Esophagus mucosa (tissue), 1 donor: ENCODE measurements around the gene SIAE. TPM values are rescaled to one million over a fixed set of nuclear protein-coding genes. Genes with fewer than 3 reads are reported as not detected.

Experiments used
- ATAC-seq: fragments of 200-7000 bp; cut with Tn5 transposase; one replicate; pipeline ENCODE4 v1.9.1; 2020
- total RNA-seq: library from RNA; stranded (reverse); gene quantifications from one replicate; pipeline ENCODE4 v1.2.4, GENCODE V29; 2023
- donor health status: DM: yes; HTN: yes; CAD: no.

SIAE gene
- 28.3 TPM for total RNA-seq

DNA sequence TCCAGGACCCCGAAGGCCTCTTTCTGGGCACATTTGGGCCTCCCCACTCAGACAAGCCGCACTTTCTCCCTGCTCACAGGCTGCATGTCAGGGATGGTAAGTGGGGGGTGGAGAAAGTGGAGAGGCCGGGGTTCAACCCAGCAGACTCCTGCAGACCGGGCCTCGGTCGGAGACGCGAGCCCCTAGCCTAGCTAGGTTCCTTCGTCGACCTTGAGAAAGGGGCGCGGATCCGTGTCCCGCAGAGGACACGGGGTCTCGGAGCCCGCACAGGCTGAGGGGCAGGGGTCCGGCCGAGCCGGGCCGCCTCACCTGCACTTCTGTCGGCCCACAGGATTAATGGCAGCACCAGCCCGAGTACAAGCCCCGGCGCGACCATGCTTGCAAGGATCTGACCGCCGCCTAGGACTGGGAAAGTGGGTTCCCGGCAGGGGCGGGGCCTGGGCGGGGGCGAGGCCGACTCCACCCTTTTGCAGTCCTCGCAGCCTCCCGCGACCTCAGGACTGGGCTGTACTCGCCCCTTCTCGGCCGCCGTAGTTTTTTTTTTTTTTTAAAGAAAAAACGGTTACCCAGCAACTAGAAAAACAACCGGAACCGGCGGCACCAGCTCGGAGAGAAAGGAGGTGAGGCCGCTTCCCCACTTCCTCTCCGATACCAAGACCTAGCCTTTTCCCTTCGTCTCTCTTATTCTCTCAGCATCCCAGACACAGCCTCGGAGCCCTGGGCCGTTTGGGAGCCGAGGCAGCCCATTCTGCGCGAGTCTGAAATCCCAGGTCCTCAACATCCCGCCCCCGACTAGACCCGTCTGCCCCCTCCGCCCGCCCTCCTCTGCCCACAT lies at the start of gene SIAE, which contains the start of gene SPA17:
Gene SIAE (minus strand): TSS at position 407 of the 835 bp plus-strand sequence. CDS start 31 bp downstream, at position 376.
Gene SPA17 (plus strand): TSS at position 572 of the 835 bp plus-strand sequence. CDS start 1,361 bp downstream, outside the sequence.
- peak; percentile 99 for ATAC-seq

GRCh38 chr11:124722176-124722575 lies 48.6 kb upstream of the SIAE start:
- ATAC-seq = no peak

- ATAC-seq = no peak
Observed at GRCh38 chr11:124719534-124719933, 46.0 kb upstream of the SIAE start.

- ATAC-seq = no peak
Observed at GRCh38 chr11:124718801-124719200, 45.3 kb upstream of the SIAE start.

GRCh38 chr11:124717786-124718651 lies 44.5 kb upstream of the SIAE start:
- ATAC-seq = peak; percentile 38

- peak; percentile 43 for ATAC-seq
Observed at GRCh38 chr11:124717421-124717785, 43.9 kb upstream of the SIAE start.

GRCh38 chr11:124716591-124716990 lies 43.1 kb upstream of the SIAE start:
- ATAC-seq = no peak

- ATAC-seq = no peak
Observed at GRCh38 chr11:124712392-124712791, 38.9 kb upstream of the SIAE start.

DNA sequence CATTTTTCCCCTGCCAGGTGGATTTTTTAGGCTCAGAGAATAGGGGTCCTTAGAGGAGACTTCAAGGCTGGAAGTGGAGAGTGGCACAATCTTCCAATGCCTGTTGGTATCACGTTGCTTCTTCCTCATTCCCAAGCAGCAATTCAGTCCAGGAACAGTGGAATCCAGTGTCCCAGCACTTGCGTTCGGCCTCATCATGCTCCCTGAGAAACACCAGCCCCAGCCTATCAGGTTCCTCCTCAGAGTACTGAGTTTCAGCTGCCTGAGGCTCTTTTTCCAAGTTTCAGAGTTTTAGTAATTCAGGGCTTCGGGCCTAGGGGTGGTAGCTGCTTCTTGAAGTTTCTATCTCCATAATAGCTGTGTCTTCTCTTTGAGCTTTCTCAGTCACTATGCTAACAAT lies 34.3 kb upstream of the SIAE start:
- no peak for ATAC-seq

GRCh38 chr11:124700028-124700427 lies 26.5 kb upstream of the SIAE start:
- ATAC-seq = no peak

GRCh38 chr11:124699547-124699946 lies 26.0 kb upstream of the SIAE start:
- ATAC-seq = no peak

GRCh38 chr11:124693142-124693541 lies 19.6 kb upstream of the SIAE start:
- no peak for ATAC-seq

- no peak for ATAC-seq
Observed at GRCh38 chr11:124682443-124682842, 8.9 kb upstream of the SIAE start.

DNA sequence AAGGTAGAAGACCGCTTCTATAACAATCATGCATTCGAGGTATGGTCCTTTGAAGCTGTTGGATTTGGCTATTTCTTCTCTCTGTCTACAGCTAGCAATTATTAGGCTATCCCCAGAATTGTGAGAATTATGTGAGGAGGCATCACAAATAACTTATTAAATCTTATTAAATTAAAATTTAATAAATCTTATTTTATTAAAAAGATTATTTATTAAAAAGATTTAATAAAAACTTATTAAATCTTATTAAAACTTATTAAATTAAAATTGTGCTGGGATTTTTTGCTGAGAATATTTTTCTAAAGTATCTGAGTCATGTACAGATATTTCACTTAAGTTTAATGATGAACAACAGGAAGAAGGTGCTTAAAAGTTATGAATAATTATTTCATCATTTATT lies 7.9 kb upstream of the SIAE start:
- ATAC-seq = no peak

GRCh38 chr11:124678416-124678815 lies 4.9 kb upstream of the SIAE start:
- ATAC-seq = no peak

DNA sequence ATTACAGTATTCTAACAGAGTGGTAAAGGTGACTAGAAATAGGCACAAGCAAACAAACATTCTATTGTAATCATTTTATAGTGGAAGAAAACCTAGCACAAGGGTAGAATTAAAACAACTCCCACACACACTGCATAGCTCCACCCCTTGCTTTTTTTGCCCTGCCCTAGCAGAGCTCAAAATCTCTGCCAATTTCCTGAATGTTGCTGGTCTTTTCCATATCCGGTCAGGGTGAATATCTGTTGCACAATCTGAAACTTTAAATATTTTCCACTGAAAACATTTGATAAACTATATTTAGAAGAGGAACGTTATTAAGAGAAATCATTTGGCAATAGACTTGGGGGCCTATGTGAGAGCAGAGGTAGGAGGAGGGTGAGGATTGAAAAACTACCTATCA lies 2.8 kb upstream of the SIAE start:
- no peak for ATAC-seq

GRCh38 chr11:124674571-124674970 lies 1.0 kb upstream of the SIAE start:
- ATAC-seq = no peak

DNA sequence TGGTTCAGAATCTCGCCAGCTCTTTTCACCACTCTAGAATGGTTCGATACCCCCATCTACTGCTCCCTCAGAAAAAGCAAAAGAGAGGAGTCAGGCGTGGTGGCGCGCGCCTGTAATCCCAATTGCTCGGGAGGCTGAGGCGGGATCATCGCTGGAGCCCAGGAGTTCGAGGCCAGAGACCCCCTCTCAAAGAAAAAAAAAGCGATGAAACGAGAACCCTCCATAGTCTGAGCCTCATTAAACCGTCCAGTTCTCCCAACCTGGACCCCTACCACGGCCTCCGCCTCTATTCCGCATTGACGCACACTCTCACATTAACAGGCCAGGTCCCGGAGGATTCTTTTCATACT lies 604 bp upstream of the SIAE start:
- no peak for ATAC-seq

GRCh38 chr11:124672536-124673215 lies 863 bp downstream of the SIAE start:
- no peak for ATAC-seq

- ATAC-seq = no peak
Observed at GRCh38 chr11:124670732-124671131, 2.8 kb downstream of the SIAE start.

- no peak for ATAC-seq
Observed at GRCh38 chr11:124669193-124669592, 4.3 kb downstream of the SIAE start.

- ATAC-seq = no peak
Observed at GRCh38 chr11:124667601-124668000, 5.9 kb downstream of the SIAE start.

GRCh38 chr11:124663861-124664260 lies 9.7 kb downstream of the SIAE start:
- no peak for ATAC-seq
